Neural progenitor cell (in vitro differentiated cells): ENCODE measurements around the gene C1orf216. TPM values are rescaled to one million over a fixed set of nuclear protein-coding genes. Genes with fewer than 3 reads are reported as not detected.
"Not testable (repeated sequence)": the region's sequence is repeated elsewhere in the genome, so short reads cannot be mapped to it uniquely, and the experiment has no call there.

Experiments
- DNase-seq: peaks from one replicate; pipeline ENCODE4 v3.0.0-alpha.2; 2016; ENCODE audit warnings: low spot score
- H2AFZ ChIP-seq: fragments of 200-600 bp; sonication (generic); replicated peaks from 2 replicates; pipeline ENCODE4 v1.6.1; 2016; ENCODE audit warnings: antibody characterized with exemption
- H3F3A ChIP-seq: fragments of 200-600 bp; sonication (generic); 2 replicates; pipeline ENCODE4 v1.6.1; 2016; ENCODE audit warnings: antibody characterized with exemption, low read depth
- H3K27ac ChIP-seq: fragments of 200-600 bp; sonication (generic); 2 replicates; pipeline ENCODE4 v1.5.1; 2016; ENCODE audit warnings: mild to moderate bottlenecking
- H3K27me3 ChIP-seq: fragments of 200-600 bp; sonication (generic); 2 replicates; pipeline ENCODE4 v1.6.1; 2016; ENCODE audit warnings: mild to moderate bottlenecking, moderate library complexity
- H3K36me3 ChIP-seq: fragments of 200-600 bp; sonication (generic); 2 replicates; pipeline ENCODE4 v1.5.1; 2016
- H3K4me1 ChIP-seq: fragments of 200-600 bp; sonication (generic); 2 replicates; pipeline ENCODE4 v1.6.1; 2016; ENCODE audit warnings: mixed run types
- H3K4me2 ChIP-seq: fragments of 200-600 bp; sonication (generic); 2 replicates; pipeline ENCODE4 v1.6.1; 2016
- H3K4me3 ChIP-seq: fragments of 200-600 bp; sonication (generic); 2 replicates; pipeline ENCODE4 v1.5.1; 2016
- H3K79me2 ChIP-seq: fragments of 200-600 bp; sonication (generic); 2 replicates; pipeline ENCODE4 v1.6.1; 2016; ENCODE audit warnings: low read depth
- H3K9ac ChIP-seq: fragments of 200-600 bp; sonication (generic); 2 replicates; pipeline ENCODE4 v1.6.1; 2016
- H3K9me3 ChIP-seq: fragments of 200-600 bp; sonication (generic); 2 replicates; pipeline ENCODE4 v1.5.1; 2016; ENCODE audit warnings: low read depth
- H4K20me1 ChIP-seq: fragments of 200-600 bp; sonication (generic); 2 replicates; pipeline ENCODE4 v1.6.1; 2016; ENCODE audit warnings: low read depth
- H3K27ac Mint-ChIP-seq: 3 replicates; pipeline ENCODE4 v1.8.0; 2021; ENCODE audit warnings: mixed read lengths
- H3K27me3 Mint-ChIP-seq: 2 replicates; pipeline ENCODE4 v1.8.0; 2022; ENCODE audit warnings: low read depth, mild to moderate bottlenecking, inconsistent platforms, moderate library complexity, mixed read lengths; ENCODE audit not compliant: insufficient read depth
- H3K36me3 Mint-ChIP-seq: 3 replicates; pipeline ENCODE4 v1.8.0; 2021; ENCODE audit warnings: mixed read lengths
- H3K4me1 Mint-ChIP-seq: 3 replicates; pipeline ENCODE4 v1.8.0; 2021; ENCODE audit warnings: mixed read lengths
- H3K4me3 Mint-ChIP-seq: 3 replicates; pipeline ENCODE4 v1.8.0; 2021; ENCODE audit warnings: mild to moderate bottlenecking, moderate library complexity, mixed read lengths
- H3K9me3 Mint-ChIP-seq: 3 replicates; pipeline ENCODE4 v1.8.0; 2020; ENCODE audit warnings: mixed read lengths
- EZH2 ChIP-seq: fragments of 200-600 bp; sonication (generic); IDR thresholded peaks from 2 replicates; pipeline ENCODE4 v1.6.1; 2017; ENCODE audit warnings: antibody characterized with exemption, mild to moderate bottlenecking, moderate library complexity
- EZH2phosphoT487 ChIP-seq: fragments of 200-600 bp; sonication (generic); IDR thresholded peaks from 2 replicates; pipeline ENCODE4 v1.6.1; 2017; ENCODE audit warnings: antibody characterized with exemption
- total RNA-seq: library from RNA; depleted of rRNA; stranded (reverse); fragments of >200 nt; gene quantifications from 2 replicates; pipeline ENCODE4 v1.2.3, GENCODE V29; 2015; ENCODE audit warnings: low replicate concordance
- TF ChIP-seq, protein P1 (sequence below): fragments of 200-600 bp; sonication (generic); IDR thresholded peaks from 2 replicates; pipeline ENCODE4 v1.5.1; 2017; ENCODE audit warnings: antibody characterized with exemption, mild to moderate bottlenecking

C1orf216 gene
- total RNA-seq, 1 donor from 2014 or later: 4.4 TPM

DNA sequence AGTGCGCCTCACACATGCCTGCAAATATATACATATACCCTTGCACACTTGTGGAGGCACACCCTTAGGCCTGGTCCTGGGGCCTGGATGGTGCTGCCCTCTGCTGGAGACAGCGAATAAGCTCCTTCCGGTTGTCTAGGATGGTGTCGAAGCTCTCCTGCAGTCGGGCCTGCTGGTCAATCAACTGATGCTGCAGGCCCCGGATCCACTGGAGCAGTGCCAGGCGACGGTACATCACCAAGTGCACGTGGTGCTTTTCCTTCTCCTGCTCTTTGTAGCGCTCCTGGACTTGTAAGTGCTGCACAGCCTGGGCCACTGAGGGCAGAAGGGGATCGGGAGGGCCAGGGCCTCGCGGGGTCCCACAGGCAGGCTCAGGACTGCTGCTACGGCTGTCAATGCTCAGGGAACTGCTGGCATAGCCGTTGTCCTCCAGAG lies 3.1 kb downstream of the C1orf216 start:
- peaks cover 4% of the 10 kb centered on the region for H4K20me1 ChIP-seq
- no peak overlapping the region for H3K27ac ChIP-seq
- TF ChIP-seq EZH2: no peak
- no peak for TF ChIP-seq EZH2phosphoT487
- TF ChIP-seq, protein P1, sequence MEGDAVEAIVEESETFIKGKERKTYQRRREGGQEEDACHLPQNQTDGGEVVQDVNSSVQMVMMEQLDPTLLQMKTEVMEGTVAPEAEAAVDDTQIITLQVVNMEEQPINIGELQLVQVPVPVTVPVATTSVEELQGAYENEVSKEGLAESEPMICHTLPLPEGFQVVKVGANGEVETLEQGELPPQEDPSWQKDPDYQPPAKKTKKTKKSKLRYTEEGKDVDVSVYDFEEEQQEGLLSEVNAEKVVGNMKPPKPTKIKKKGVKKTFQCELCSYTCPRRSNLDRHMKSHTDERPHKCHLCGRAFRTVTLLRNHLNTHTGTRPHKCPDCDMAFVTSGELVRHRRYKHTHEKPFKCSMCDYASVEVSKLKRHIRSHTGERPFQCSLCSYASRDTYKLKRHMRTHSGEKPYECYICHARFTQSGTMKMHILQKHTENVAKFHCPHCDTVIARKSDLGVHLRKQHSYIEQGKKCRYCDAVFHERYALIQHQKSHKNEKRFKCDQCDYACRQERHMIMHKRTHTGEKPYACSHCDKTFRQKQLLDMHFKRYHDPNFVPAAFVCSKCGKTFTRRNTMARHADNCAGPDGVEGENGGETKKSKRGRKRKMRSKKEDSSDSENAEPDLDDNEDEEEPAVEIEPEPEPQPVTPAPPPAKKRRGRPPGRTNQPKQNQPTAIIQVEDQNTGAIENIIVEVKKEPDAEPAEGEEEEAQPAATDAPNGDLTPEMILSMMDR: peak; percentile 94
- Mint-ChIP-seq H3K9me3 (no peaks in the 10 kb centered on the region), H3K4me1 (peaks cover 5% of the 10 kb centered on the region), H3K4me3 (no peak overlapping the region), H3K36me3 (peaks cover under 1% of the 10 kb centered on the region), H3K27ac (no peak overlapping the region), H3K27me3 (peaks cover 18% of the 10 kb centered on the region)
- H3K36me3 ChIP-seq: no peaks in the 10 kb centered on the region
- H3K27me3 ChIP-seq: peaks cover 9% of the 10 kb centered on the region
- no peak overlapping the region for H3K9ac ChIP-seq
- peaks cover 4% of the 10 kb centered on the region for H3K79me2 ChIP-seq
- H3K4me3 ChIP-seq: no peak overlapping the region
- H3K9me3 ChIP-seq: no peaks in the 10 kb centered on the region
- DNase-seq: peak; percentile 85
- H3K4me2 ChIP-seq: no peak overlapping the region
- H3F3A ChIP-seq: peaks cover 34% of the 10 kb centered on the region
- no peak overlapping the region for H2AFZ ChIP-seq
- H3K4me1 ChIP-seq: peaks cover 10% of the 10 kb centered on the region

DNA sequence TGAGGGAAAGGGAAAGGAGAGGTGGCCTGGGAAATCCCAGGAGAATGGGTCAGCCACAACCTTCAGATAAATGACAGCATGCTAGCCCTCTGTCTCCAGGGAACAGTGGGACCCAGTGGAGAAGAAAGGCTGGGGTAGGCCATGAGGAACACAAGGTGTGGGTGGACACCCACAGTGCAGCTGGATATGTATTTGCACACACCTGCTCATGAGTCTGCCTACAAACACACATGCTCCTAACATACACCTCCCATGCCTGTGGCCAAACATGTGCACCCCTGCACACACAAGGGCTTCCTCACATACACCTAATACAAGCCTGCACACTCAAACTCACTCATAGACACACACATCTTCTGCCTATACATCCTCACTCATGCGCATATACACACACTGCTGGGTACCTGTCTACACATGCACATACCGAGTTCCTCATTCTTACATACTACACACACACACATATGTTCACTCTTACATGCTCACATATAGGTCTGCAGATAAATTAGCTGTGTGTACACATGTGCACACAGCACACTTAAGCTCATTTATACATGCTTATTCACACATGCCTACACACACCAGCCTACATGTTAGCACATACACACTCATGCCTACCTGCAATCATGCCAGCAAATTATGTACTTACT lies 3.6 kb downstream of the C1orf216 start:
- H3K27me3 ChIP-seq: peaks cover 9% of the 10 kb centered on the region
- TF ChIP-seq EZH2phosphoT487: no peak
- no peak for TF ChIP-seq EZH2
- TF ChIP-seq, protein P1: no peak
- no peak overlapping the region for H3K4me2 ChIP-seq
- peaks cover 23% of the 10 kb centered on the region for H3K27me3 Mint-ChIP-seq
- DNase-seq: no peak
- H3K9ac ChIP-seq: no peak overlapping the region
- no peak overlapping the region for H3K4me3 ChIP-seq
- H3K9me3 Mint-ChIP-seq: no peaks in the 10 kb centered on the region
- H3K4me3 Mint-ChIP-seq: no peak overlapping the region
- H3K4me1 Mint-ChIP-seq: peaks cover 5% of the 10 kb centered on the region
- H3K9me3 ChIP-seq: no peaks in the 10 kb centered on the region
- peaks cover 4% of the 10 kb centered on the region for H3K79me2 ChIP-seq
- no peaks in the 10 kb centered on the region for H3K36me3 ChIP-seq
- H3K27ac ChIP-seq: no peak overlapping the region
- no peak overlapping the region for H3K27ac Mint-ChIP-seq
- no peak overlapping the region for H2AFZ ChIP-seq
- peaks cover 31% of the 10 kb centered on the region for H3F3A ChIP-seq
- peaks cover 4% of the 10 kb centered on the region for H4K20me1 ChIP-seq
- H3K4me1 ChIP-seq: peaks cover 10% of the 10 kb centered on the region
- H3K36me3 Mint-ChIP-seq: no peaks in the 10 kb centered on the region

DNA sequence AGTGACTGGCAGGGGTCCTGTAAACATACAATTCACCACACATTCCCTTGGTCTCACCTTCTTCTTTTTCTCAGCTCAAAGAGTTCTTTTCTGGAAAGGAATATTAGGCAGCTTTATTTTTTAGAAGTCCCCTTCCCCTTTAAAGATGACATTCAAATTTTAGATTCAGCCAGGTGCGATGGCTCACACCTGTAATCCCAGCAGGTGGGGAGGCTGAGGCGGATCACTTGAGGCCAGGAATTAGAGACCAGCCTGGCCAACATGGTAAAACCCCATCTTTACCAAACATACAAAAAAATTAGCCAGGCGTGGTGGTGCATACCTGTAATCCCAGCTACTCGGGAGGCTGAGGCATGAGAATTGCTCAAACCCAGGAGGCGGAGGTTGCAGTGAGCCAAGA lies 7.6 kb downstream of the C1orf216 start:
- not testable (repeated sequence) for H3K4me3 Mint-ChIP-seq

DNA sequence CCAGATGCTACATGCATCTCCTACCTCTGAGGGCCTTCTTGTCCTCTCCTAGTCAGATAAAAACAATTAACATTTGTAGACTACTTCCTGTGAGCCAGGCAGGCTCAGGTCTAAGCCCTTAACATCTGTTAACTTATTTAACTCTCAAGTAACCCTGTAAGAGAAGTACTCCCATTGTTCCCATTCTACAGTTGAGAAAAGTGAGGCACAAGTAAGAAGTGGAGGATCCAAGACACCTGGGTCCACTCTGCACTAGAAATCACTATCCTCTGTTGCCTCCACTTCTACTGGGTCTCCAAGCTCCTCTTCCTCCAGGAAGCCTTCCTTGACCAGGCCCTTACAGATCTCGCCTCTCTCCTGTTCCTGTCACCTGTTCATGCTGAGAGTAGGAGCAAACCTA lies 9.7 kb downstream of the C1orf216 start:
- no peak for DNase-seq

More for the DNA sequence above, 7.6 kb downstream of the C1orf216 start:
- DNase-seq, H3K9me3 Mint-ChIP-seq, H4K20me1 ChIP-seq, H3K4me3 ChIP-seq, H3K79me2 ChIP-seq, H3K36me3 Mint-ChIP-seq, H3K36me3 ChIP-seq, H2AFZ ChIP-seq, H3K27ac Mint-ChIP-seq, H3K9me3 ChIP-seq, H3K4me2 ChIP-seq, H3K9ac ChIP-seq, H3K27ac ChIP-seq: not testable (repeated sequence)
- H3K4me1 ChIP-seq: peaks cover 17% of the 10 kb centered on the region
- peaks cover 32% of the 10 kb centered on the region for H3F3A ChIP-seq
- H3K27me3 ChIP-seq: peaks cover 13% of the 10 kb centered on the region
- peaks cover 46% of the 10 kb centered on the region for H3K27me3 Mint-ChIP-seq
- H3K4me1 Mint-ChIP-seq: peaks cover 21% of the 10 kb centered on the region

More for the DNA sequence above, 9.7 kb downstream of the C1orf216 start:
- Histone ChIP-seq H3K79me2 (no peaks in the 10 kb centered on the region), H3K4me1 (peaks cover 17% of the 10 kb centered on the region), H3K27ac (no peak overlapping the region), H3K36me3 (no peaks in the 10 kb centered on the region), H3K4me2 (peak overlapping the region; percentile 83), H2AFZ (no peak overlapping the region), H3K27me3 (peaks cover 13% of the 10 kb centered on the region), H3K4me3 (peak overlapping the region; percentile 65), H3K9me3 (no peaks in the 10 kb centered on the region), H4K20me1 (no peaks in the 10 kb centered on the region), H3K9ac (no peak overlapping the region), H3F3A (peaks cover 41% of the 10 kb centered on the region)
- Mint-ChIP-seq H3K36me3 (no peaks in the 10 kb centered on the region), H3K27ac (no peak overlapping the region), H3K9me3 (no peaks in the 10 kb centered on the region), H3K27me3 (peaks cover 55% of the 10 kb centered on the region), H3K4me1 (peaks cover 21% of the 10 kb centered on the region), H3K4me3 (peak overlapping the region; percentile 85)
- no peak for TF ChIP-seq EZH2
- TF ChIP-seq, protein P1: no peak
- no peak for TF ChIP-seq EZH2phosphoT487
